ENCODE data around the gene CEP170.

Gene CEP170

DNA sequence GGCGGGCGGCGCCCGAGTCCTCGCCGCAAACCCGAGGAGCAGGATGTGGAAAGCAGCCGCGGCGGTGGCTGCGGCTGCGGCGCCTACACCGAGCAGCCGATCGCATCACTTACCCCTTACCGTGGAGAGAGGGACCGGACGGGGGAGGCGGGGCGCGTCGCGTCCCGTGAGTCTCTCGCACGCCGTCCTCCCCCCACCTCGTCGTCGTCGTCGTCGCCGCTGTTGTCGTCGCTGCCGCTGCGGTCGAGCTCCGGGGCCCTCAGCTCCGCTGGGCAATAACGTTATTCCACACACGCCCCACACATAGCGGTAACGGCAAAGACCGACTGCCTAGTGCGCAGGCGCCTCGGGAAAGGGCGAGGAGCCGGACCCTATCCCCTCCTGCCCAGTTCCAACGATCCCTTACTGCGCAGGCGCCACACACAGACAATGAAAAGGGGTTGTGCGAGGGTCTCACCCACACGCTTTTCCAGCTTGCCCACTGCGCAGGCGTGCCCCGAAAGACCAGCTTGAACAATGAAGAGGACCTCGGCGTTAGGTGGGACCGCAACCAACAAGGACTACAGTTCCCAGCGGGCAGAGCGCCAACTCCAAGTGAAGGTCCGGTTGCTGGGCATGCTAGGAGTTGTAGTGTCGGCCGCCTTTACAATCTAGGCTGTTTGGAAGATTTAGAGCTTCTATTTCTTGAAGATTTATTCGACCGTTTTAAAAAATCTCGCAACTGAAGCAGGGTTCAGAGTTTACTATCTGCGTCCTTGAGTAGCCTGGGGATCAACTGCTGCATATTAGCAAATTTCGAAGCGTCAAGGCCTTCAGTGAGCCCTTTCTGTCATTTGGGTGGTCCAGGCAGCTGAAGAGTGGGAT lies at the start of gene CEP170:
CEP170 (minus strand) TSS at position 355 of the 864 bp plus-strand sequence. CDS start 30,001 bp downstream, outside the sequence.
- peak; percentile 93 for DNase-seq (ENCODE audit: low spot score)

DNA sequence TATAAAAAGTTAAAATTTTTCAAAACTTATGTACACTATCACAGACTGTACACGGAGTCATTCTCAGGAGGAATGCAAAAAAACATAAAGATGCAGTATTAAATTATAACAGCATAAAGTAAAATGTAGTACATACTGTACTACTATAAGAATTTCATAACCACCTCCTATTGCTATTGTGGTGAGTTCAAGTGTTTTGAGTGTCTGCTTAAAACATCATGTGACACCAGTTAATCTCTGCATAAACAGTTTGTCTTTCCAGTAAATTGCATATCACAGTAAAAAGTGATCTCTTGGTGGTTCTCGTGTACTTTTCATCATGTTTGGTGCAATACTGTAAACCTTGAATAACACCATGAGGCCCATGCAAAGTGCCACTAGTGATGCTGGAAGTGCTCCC lies 46.0 kb upstream of the CEP170 start:
- DNase-seq (ENCODE audit: low spot score): no peak

DNA sequence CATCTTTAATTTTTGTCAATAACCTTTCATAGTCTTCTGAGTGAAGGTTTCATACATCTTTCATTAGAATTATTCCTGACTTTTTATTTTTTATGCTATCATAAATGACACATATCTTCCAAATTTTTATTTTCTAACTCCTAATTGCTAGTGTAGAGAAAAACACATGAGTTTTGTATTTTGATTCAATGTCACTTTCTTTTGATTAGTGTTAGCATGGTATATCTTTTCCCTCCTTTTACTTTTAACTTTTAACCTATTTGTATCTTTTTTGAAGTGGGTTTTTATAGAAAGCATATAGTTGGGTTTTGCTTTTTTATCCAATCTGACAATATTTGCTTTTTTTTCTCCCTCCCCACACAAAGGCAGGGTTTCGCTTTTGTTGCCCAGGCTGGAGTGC lies 44.0 kb upstream of the CEP170 start:
- DNase-seq (ENCODE audit: low spot score): no peak

DNA sequence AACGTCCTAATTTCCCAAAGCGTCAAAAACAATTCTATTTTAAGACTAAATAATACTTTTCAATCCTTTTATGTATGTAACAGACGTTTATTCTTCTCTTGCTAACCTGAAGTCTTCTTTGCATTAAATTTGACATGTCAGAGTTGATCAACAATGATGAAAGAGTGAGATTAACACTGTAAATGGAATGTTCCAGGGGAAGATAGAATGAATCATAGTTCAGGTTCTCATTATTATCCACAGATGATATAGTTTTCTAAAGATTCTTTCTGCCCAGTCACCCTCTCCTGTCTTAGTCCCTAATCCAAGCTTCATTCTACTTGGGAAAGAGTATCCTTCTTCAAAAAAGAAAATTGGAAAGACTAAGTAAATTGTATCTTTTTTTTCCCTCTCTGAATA lies 39.6 kb upstream of the CEP170 start:
- DNase-seq (ENCODE audit: low spot score): peak; percentile 31

DNA sequence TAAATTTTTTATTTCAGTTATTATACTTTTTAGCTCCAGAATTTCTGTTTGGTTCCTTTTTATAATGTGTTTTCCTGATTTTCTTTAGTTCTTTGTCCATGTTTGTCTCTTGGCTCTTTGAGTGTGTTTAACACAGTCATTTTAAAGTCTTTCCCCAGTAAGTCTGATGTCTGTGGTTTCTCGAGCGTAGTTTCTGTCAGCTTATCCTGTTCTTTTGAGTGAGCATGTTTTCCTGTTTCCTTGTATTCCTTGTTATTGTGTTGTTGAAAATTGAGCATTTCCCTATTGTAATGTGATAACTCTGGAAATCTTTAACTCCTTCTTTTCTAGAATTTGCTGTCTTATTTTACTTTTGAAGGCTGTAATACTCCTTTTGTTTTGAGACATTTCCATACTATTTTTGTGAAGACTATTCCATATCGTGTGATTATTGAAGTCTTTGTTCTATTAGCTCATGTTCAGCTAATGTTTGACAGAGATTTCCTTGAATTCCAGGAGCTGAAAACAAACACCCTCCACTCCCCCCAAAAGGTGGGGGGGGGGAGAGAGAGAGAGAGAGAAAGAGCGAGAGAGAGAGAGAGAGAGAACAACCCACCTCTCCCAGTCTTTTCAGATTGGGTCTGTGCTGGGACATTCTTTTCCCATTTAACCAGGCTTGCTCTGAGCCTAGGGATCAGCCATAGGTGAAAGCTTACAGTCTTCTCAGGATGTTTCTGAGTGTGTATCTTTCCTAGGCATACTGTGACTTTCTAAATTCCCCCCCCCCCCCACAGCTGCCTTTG lies 39.1 kb upstream of the CEP170 start:
- no peak for DNase-seq (ENCODE audit: low spot score)

DNA sequence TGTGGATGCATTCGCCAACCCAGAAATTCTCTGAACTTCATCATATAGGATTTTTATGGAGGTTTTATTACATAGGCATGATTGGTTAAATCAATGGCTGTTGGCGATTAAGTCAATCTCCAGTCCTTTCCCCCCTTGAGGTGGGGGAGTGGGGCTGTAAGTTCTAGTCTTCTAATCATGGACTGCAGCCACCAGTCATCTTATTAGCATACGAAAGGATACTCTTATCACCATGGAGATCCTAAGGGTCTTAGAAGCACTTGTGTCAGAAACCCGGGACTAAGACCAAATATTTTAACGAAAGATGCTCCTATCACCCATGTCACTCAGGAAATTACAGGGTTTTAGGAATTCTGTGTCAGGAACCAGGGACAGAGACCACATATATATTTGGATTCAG lies 37.0 kb upstream of the CEP170 start:
- DNase-seq (ENCODE audit: low spot score): no peak

DNA sequence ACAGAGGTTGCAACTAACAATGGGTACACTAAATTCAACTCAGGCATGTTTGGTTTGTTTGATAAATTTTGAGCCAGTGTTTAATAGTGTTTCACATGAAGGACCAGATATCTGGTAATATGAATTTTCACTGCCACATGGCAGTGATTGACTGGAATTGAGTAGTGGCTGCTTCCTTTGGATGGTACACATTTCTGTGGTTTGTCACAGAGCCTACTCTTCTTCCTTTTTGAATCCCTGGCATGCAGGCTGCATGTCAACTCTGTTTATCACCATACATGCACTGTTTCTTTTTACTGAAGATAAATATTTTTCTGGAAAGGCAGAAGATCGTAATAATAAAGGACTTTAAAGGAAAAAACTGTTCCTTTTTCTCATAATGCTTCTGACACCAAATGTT lies 36.2 kb upstream of the CEP170 start:
- no peak for DNase-seq (ENCODE audit: low spot score)

DNA sequence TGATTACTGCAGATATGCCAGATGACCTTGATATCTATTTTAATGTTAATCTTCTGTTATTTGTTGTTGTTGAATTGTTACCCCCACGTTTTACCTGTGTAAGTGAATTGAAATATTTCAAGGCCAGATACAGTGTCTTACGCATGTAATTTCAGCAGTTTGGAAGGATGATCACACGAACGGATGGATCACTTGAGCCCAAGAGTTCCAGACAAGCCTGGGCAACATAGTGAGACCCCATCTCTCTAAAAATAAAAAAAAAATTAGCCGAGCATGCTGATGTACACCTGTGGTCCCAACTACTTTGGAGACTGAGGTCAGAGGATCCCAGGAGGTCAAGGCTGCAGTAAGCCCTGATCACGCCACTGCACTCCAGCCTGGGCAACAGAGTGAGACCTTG lies 33.0 kb upstream of the CEP170 start:
- DNase-seq (ENCODE audit: low spot score): no peak

DNA sequence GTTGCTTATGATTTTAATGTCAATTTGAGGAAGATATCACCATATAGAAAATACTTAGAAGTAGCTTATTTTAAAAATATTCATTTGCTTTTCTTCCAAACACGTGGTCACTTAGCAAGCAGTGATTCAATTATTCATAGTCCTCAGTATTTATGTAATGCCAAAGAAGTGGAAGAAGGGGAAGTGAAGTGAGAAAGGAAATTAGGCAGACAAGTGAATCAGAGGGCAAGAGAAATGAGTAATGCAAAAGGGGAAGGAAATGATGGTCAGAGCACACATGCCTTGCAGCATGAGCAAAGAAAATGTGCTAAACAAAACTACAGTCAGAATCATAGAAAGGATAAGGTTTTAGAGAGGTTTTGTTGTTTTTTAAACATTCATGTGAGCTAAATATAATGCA lies 32.6 kb upstream of the CEP170 start:
- DNase-seq (ENCODE audit: low spot score): peak; percentile 70

DNA sequence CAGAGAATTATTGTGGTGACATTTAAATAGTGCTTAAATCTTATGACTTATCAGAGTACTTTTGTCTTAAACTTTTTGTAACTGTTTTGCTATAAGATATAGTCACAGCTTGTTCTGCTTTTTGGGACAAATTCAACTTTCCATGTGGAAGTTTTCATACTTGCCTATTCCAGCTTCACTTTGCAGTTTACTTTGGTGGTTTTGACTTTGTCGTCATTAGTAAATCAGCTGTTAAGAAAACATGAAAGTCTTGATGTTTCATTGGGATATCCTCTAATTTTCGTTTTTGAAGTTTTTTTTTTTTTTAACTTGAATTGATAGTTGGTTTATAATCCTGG lies 32.0 kb upstream of the CEP170 start:
- no peak for DNase-seq (ENCODE audit: low spot score)

DNA sequence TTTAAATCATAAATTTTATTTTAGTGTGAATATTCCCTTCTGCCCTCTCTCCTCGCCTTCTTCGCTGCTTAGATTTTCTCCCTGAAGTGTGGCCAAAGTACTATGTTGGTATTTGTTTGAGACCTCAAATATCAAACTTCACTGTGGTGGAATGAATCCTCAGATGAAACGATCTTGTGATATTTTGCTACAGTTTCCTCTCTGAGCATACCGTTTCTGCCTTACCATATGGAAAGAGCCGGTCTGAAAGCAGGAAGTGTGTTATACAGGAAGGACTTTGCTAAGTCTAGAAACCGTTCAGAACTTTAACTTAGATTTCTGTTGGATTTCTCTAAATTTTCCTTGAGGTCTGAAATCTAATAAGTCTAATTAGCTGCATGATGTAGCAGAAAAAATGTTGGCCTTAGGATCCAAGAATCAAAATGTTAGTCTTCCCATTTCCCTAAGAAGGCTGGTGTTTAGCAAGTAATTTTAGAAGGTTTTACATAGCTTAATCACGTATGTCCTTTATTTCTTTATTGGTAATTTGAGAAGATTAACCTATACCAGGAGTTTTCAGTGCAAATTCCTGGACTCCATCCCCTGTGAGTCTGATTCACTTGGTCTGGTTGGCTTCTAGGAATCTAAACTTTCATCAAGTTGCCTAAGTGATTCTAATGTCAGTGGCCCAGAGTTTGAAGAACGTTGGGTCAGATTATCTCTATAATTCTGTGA lies 31.5 kb upstream of the CEP170 start:
- DNase-seq (ENCODE audit: low spot score): no peak

DNA sequence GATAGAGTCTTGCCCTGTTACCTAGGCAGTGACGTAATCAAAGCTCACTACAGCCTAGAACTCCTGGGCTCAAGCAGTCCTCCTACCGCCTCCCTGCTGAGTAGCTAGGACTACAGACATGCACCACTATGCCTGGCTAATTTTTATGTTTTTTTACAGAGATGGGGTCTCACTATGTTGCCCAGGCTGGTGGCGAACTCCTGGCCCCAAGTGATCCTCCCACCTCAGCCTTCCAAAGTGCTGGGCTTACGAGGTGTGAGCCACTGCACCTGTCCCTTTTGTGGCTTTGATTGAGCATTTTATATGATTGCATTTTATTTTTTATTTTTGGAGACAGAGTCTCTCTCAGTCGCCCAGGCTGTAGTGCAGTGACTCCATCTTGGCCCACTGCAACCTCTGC lies 26.6 kb upstream of the CEP170 start:
- DNase-seq (ENCODE audit: low spot score): no peak

DNA sequence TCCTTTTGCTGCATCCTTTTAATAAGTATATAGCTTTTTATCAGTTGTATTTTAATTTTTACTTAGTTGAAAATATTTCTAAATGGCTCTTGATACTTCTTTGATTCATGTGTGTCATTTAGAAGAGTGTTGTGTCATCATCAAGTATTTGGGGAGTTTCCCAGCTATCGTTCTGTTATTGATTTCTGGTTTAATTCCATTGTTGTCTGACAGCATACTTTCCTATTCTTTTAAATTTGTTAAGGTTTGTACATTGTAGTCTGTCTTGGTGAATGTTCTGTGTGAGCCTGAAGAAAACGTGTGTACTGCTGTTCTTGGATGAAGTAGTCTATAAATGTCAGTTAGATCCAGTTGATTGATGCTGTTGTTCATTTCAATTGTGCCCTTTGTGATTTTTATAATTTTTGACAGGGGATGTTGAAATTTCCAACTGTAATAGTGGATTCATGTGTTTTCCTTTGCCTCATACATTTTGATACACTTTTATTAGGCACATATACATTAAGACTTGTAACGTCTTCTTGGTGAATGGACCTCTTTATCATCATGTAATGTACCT lies 25.6 kb upstream of the CEP170 start:
- DNase-seq (ENCODE audit: low spot score): no peak

DNA sequence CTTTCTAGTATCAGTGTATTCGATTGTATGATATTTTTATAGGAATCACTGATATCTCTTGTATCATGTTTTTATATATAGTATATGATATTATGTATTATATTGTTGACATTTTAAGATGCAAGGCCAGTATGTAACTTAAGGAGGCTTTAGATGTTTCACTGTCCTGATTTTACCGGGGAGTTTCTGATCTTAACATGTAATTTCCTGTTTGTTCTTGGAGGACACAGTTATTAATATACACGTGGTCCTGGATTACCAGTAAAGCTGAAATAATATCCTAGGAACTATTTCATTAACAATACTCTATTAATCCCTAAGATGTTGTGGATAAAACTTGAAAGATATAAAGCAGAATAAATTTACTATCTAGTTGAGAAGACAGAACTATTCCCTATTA lies 20.2 kb upstream of the CEP170 start:
- no peak for DNase-seq (ENCODE audit: low spot score)

DNA sequence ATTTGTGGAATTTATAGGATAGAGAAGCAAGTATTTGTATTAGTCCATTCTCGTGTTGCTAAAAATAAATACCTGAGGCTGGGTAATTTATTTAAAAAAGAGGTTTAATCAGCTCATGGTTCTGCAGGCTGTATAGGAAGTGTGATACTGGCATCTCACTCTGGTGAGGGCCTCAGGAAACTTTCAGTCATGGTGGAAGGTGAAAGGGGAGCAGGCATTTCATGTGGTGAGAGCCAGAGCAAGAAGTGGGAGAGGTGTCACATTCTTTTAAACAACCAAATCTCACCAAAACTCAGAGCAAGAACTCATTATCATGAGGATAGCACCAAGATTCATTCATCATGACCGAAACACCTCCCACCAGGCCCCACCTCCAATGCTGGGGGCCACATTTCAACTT lies 18.9 kb upstream of the CEP170 start:
- no peak for DNase-seq (ENCODE audit: low spot score)

DNA sequence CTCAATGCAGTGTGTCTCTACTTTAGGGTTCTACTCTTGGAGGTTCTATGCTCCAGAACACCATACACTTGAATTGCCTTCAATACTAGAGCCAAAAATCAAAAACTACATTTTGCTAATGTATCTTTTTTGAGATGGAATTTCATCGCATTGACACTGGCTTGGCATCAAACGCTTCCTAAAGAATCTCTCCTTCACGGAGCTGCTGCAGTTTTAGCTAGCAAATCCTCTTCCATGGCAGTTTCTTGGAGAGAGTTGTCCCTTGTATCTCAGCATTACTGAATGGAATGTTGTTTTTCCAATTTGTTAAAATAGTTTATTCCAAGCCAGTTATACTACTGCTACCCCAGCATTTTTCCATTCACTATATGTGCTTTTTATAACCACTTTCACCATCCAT lies 18.4 kb upstream of the CEP170 start:
- DNase-seq (ENCODE audit: low spot score): no peak

DNA sequence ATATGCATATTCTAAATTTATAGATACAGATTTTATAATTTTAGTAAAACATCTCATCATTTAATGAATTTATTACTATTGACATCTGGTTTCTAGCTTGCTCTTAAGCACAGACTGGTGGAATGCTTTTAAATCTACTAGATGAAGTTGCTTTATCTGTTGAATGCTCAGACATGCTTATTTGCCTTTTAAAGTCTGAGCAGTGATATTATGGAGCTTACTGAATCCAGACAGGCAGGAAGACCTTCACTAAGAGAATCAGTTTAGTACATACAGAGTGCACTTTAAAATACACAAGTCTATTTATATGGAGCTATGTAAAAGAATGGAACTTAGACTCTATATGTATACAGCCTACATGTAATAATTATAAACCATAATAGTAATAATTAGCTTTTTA lies 17.3 kb upstream of the CEP170 start:
- no peak for DNase-seq (ENCODE audit: low spot score)

DNA sequence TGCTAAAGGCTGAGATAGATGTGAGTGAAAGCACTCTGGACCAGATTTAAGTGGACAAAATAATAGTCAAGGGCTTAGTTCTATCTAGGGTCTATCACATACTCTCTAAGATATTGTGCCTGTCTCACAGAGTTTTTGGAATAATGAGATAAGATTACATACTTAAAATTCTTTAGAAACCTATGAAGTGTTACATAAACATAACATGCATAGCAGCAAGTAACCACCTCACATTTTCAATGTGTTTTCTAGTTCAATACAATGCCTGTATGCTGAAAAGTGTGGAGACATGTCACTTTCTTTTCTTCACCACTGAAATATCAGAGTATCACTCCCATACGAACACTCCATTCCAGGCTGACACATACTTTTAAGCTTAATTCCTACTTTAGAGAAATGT lies 16.9 kb upstream of the CEP170 start:
- no peak for DNase-seq (ENCODE audit: low spot score)

DNA sequence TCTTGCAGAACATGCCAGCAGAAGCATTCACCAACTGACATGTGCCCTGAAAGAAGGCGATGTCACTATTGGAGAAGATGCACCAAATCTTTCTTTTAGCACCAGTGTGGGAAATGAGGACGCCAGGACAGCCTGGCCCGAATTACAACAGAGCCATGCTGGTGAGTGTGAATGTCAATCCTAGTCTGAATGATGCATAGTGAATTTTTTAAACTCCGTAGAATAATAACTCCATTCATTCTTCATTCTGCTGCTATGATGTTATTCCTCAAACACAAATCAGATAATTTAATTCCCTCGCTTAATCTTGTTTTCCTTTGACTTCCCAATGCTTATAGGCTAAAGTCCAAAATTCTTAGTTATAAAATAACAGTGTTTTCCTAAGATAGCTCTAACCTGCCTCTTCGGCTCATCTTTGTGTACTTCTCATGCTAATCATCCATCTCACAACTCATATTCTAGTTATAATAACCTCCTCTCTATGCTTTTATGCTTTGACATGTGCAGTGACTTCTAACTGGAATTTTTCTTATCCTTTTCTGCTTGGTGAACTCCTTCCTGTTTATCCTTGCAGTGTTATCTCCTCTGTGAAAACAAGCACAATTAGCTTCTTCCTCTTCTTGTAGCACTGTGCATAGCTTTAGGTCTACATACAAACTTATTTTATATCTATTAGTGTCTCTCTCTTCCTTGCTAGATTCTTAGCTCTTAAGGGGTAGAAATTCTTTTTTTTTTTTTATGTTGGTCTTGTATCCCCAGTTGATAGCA lies 15.2 kb upstream of the CEP170 start:
- DNase-seq (ENCODE audit: low spot score): no peak

DNA sequence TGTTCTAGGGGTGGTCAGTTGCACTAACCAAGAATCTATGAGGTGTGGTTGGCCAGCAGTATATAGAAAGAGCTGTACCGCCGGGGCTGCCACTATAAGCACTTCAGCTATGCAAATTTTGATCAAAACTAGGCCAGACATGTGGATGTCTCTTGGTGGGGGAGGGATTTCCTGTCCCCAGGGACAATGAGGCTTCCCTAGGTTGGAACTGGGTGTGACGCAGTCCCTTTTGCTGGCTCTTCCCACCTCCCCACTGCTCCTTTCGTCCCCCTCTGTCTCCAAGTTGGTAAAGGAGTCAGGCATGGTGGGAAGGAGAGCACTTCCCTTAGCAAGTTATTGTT lies 14.3 kb upstream of the CEP170 start:
- no peak for DNase-seq (ENCODE audit: low spot score)

DNA sequence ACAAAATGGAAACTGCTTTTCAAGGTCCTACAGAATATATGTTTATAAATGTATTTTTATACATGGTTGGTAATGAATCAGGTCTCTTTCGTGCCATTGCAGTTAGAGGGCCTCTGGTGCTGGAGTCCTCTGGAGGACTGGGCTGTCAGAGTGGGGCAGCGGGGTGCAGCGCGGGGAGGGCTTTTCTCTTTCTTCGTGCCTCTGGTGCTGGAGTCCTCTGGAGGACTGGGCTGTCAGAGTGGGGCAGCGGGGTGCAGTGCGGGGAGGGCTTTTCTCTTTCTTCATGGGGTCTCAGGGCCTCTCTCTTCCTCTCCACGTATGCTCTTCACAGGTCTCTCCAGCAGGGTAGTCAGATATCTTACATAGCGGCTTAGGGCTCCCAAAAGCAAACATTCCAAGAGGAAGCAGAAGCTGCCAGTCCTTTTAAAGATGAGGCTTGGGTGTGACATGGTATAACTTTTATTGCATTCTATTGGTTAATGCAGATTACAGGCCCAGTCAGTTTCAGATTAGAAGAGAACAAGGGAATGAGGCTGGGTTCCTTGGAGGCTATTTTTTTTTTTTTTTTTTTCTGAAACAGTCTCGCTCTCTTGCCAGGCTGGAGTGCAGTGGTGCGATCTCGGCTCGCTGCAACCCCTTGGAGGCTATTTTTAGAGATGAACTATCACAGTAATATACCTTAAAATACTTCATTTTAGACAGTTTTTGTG lies 13.8 kb upstream of the CEP170 start:
- DNase-seq (ENCODE audit: low spot score): no peak

Data from AG20443 (cell line).